Measurements from ENCODE around the gene STK35. TPM values are rescaled to one million over a fixed set of nuclear protein-coding genes. Genes with fewer than 3 reads are reported as not detected.

STK35 gene
- total and polyA plus RNA-seq, 2 of the 8 experiments (the other 6 are each of a cell fraction or from before 2014, with no cell fraction given) = 24.9 to 45.0 TPM

GRCh38 chr20:2152317-2152716, 50.7 kb downstream of the STK35 start (continued):
- TF ChIP-seq, protein P1, sequence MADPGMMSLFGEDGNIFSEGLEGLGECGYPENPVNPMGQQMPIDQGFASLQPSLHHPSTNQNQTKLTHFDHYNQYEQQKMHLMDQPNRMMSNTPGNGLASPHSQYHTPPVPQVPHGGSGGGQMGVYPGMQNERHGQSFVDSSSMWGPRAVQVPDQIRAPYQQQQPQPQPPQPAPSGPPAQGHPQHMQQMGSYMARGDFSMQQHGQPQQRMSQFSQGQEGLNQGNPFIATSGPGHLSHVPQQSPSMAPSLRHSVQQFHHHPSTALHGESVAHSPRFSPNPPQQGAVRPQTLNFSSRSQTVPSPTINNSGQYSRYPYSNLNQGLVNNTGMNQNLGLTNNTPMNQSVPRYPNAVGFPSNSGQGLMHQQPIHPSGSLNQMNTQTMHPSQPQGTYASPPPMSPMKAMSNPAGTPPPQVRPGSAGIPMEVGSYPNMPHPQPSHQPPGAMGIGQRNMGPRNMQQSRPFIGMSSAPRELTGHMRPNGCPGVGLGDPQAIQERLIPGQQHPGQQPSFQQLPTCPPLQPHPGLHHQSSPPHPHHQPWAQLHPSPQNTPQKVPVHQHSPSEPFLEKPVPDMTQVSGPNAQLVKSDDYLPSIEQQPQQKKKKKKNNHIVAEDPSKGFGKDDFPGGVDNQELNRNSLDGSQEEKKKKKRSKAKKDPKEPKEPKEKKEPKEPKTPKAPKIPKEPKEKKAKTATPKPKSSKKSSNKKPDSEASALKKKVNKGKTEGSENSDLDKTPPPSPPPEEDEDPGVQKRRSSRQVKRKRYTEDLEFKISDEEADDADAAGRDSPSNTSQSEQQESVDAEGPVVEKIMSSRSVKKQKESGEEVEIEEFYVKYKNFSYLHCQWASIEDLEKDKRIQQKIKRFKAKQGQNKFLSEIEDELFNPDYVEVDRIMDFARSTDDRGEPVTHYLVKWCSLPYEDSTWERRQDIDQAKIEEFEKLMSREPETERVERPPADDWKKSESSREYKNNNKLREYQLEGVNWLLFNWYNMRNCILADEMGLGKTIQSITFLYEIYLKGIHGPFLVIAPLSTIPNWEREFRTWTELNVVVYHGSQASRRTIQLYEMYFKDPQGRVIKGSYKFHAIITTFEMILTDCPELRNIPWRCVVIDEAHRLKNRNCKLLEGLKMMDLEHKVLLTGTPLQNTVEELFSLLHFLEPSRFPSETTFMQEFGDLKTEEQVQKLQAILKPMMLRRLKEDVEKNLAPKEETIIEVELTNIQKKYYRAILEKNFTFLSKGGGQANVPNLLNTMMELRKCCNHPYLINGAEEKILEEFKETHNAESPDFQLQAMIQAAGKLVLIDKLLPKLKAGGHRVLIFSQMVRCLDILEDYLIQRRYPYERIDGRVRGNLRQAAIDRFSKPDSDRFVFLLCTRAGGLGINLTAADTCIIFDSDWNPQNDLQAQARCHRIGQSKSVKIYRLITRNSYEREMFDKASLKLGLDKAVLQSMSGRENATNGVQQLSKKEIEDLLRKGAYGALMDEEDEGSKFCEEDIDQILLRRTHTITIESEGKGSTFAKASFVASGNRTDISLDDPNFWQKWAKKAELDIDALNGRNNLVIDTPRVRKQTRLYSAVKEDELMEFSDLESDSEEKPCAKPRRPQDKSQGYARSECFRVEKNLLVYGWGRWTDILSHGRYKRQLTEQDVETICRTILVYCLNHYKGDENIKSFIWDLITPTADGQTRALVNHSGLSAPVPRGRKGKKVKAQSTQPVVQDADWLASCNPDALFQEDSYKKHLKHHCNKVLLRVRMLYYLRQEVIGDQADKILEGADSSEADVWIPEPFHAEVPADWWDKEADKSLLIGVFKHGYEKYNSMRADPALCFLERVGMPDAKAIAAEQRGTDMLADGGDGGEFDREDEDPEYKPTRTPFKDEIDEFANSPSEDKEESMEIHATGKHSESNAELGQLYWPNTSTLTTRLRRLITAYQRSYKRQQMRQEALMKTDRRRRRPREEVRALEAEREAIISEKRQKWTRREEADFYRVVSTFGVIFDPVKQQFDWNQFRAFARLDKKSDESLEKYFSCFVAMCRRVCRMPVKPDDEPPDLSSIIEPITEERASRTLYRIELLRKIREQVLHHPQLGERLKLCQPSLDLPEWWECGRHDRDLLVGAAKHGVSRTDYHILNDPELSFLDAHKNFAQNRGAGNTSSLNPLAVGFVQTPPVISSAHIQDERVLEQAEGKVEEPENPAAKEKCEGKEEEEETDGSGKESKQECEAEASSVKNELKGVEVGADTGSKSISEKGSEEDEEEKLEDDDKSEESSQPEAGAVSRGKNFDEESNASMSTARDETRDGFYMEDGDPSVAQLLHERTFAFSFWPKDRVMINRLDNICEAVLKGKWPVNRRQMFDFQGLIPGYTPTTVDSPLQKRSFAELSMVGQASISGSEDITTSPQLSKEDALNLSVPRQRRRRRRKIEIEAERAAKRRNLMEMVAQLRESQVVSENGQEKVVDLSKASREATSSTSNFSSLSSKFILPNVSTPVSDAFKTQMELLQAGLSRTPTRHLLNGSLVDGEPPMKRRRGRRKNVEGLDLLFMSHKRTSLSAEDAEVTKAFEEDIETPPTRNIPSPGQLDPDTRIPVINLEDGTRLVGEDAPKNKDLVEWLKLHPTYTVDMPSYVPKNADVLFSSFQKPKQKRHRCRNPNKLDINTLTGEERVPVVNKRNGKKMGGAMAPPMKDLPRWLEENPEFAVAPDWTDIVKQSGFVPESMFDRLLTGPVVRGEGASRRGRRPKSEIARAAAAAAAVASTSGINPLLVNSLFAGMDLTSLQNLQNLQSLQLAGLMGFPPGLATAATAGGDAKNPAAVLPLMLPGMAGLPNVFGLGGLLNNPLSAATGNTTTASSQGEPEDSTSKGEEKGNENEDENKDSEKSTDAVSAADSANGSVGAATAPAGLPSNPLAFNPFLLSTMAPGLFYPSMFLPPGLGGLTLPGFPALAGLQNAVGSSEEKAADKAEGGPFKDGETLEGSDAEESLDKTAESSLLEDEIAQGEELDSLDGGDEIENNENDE (IDR thresholded peaks at IDR 0.05; ENCODE audit: insufficient replicate concordance, low read length) = no peak
- no peak for TF ChIP-seq TCF12 (IDR thresholded peaks at IDR 0.05; ENCODE audit: low read depth, low read length)
- no peak for TF ChIP-seq TAF7 (optimal IDR thresholded peaks at IDR 0.05; ENCODE audit: borderline replicate concordance, low read depth, low read length)
- no peak for TF ChIP-seq JUND (IDR thresholded peaks at IDR 0.05; ENCODE audit: low read length)
- TF ChIP-seq, protein P2, sequence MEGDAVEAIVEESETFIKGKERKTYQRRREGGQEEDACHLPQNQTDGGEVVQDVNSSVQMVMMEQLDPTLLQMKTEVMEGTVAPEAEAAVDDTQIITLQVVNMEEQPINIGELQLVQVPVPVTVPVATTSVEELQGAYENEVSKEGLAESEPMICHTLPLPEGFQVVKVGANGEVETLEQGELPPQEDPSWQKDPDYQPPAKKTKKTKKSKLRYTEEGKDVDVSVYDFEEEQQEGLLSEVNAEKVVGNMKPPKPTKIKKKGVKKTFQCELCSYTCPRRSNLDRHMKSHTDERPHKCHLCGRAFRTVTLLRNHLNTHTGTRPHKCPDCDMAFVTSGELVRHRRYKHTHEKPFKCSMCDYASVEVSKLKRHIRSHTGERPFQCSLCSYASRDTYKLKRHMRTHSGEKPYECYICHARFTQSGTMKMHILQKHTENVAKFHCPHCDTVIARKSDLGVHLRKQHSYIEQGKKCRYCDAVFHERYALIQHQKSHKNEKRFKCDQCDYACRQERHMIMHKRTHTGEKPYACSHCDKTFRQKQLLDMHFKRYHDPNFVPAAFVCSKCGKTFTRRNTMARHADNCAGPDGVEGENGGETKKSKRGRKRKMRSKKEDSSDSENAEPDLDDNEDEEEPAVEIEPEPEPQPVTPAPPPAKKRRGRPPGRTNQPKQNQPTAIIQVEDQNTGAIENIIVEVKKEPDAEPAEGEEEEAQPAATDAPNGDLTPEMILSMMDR (IDR thresholded peaks at IDR 0.05; ENCODE audit: control extremely low read depth in 1 of 3, insufficient read depth in 1 of 3, low read depth in 1 of 3, low read length in 3 of 3) = no peak
